Measurements from ENCODE around the gene RSPO3.

DNA sequence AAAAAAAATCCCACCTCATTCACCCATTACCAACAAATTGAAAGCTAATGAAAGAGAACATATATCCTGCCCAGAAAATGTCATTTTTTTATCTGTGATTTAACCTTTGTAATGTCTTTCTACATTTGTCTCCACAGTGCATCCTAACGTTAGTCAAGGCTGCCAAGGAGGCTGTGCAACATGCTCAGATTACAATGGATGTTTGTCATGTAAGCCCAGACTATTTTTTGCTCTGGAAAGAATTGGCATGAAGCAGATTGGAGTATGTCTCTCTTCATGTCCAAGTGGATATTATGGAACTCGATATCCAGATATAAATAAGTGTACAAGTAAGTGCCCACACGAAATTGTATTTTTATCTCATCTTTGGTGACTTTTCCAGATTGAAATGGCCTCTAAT, 30.0 kb downstream of the RSPO3 start:
- TF ChIP-seq, protein P1, sequence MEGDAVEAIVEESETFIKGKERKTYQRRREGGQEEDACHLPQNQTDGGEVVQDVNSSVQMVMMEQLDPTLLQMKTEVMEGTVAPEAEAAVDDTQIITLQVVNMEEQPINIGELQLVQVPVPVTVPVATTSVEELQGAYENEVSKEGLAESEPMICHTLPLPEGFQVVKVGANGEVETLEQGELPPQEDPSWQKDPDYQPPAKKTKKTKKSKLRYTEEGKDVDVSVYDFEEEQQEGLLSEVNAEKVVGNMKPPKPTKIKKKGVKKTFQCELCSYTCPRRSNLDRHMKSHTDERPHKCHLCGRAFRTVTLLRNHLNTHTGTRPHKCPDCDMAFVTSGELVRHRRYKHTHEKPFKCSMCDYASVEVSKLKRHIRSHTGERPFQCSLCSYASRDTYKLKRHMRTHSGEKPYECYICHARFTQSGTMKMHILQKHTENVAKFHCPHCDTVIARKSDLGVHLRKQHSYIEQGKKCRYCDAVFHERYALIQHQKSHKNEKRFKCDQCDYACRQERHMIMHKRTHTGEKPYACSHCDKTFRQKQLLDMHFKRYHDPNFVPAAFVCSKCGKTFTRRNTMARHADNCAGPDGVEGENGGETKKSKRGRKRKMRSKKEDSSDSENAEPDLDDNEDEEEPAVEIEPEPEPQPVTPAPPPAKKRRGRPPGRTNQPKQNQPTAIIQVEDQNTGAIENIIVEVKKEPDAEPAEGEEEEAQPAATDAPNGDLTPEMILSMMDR (conservative IDR thresholded peaks at IDR 0.05; ENCODE audit: low read depth, low read length) = no peak
- no peak for TF ChIP-seq EZH2 (IDR thresholded peaks at IDR 0.05; ENCODE audit: borderline replicate concordance, low read depth, low read length, poor library complexity, severe bottlenecking)

Measured in A673 (cell line).